ENCODE data around the gene TPPP3. TPM values are rescaled to one million over a fixed set of nuclear protein-coding genes. Genes with fewer than 3 reads are reported as not detected.

TPPP3 gene
- polyA plus RNA-seq, 3 donors, result 63.1 to 123 (median 78.6) TPM

DNA sequence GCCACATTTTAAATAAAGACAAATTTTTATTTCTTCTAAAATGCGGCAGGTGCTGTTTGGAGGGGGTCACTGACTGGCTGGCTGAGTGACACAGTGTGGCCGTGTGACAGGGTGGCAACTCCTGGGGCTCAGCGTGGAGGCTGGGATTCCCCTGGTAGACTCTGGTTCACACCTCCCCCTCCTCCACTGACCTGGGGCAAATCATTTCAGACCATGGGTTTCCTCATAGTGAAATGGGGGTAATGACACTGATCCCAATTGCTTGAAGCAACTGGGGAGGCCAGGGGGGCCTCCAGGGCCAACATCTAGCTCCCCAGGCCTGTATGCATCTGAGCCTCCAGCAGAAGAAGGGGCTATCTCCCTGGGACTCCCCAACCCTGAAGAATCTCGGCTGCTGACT, 44.2 kb upstream of the TPPP3 start:
- peaks cover 7 to 13% (median 11%) of the 10 kb centered on the region in 3 donors for H3K27me3 Mint-ChIP-seq (ENCODE audit: low read depth in 3 of 3)

DNA sequence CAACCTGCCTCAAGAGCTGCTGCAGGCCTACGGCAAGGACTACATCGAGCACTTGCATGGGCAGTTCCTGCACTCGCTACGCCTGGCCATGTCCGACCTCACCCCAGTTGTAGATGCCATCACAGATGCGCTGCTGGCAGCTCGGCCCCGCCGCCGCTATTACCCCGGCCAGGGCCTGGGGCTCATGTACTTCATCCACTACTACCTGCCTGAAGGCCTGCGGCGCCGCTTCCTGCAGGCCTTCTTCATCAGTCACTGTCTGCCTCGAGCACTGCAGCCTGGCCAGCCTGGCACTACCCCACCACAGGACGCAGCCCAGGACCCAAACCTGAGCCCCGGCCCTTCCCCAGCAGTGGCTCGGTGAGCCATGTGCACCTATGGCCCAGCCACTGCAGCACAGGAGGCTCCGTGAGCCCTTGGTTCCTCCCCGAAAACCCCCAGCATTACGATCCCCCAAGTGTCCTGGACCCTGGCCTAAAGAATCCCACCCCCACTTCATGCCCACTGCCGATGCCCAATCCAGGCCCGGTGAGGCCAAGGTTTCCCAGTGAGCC, 43.4 kb upstream of the TPPP3 start:
- no peak for DNase-seq

More for the DNA sequence above, 44.2 kb upstream of the TPPP3 start:
- H3K9me3 Mint-ChIP-seq, result peaks cover 0 to 3% (median 0%) of the 10 kb centered on the region in 7 donors
- H3K4me1 Mint-ChIP-seq, result peaks cover 17% of the 10 kb centered on the region
- Histone ChIP-seq H3K4me3 (replicated peaks in 1 of 3; ENCODE audit: low read depth in 2 of 3, low read length in 3 of 3) (no peak overlapping the region), H3K79me2 (ENCODE audit: insufficient read depth, low read length) (peaks cover 3% of the 10 kb centered on the region), H3K4me2 (replicated peaks; ENCODE audit: extremely low read depth, low read length, poor library complexity, severe bottlenecking) (no peak overlapping the region), H4K20me1 (ENCODE audit: insufficient read depth, low read length) (peaks cover 100% of the 10 kb centered on the region), H3K27ac (ENCODE audit: low read depth in 1 of 2, low read length in 2 of 2) (no peak overlapping the region), H2AFZ (ENCODE audit: insufficient read depth, low read depth, low read length, poor library complexity, severe bottlenecking) (no peak overlapping the region), H3K36me3 (replicated peaks in 1 of 2; ENCODE audit: control insufficient read depth in 1 of 2, insufficient read depth in 2 of 2, low read length in 2 of 2) (peaks cover 65 to 69% of the 10 kb centered on the region in 2 donors), H3K9ac (ENCODE audit: insufficient read depth, low read length, poor library complexity, severe bottlenecking) (no peak overlapping the region), H3K27me3 (ENCODE audit: control insufficient read depth in 2 of 2, insufficient read depth in 2 of 2, low read length in 2 of 2) (peaks cover under 1 to 10% of the 10 kb centered on the region in 2 donors), H3K4me1 (ENCODE audit: control insufficient read depth in 1 of 2, insufficient read depth in 2 of 2, low read length in 2 of 2) (peaks cover 11 to 15% of the 10 kb centered on the region in 2 donors), H3K9me3 (replicated peaks in 1 of 2; ENCODE audit: control insufficient read depth in 1 of 2, insufficient read depth in 1 of 2, low read length in 2 of 2) (no peaks in the 10 kb centered on the region)
- H3K36me3 Mint-ChIP-seq, result peaks cover 67 to 86% of the 10 kb centered on the region in 2 donors
- WGBS (ENCODE audit: insufficient coverage), result no CpG with 5 or more reads among the region's 4 CpGs
- no peak for TF ChIP-seq CTCF (IDR thresholded peaks at IDR 0.05)
- intact Hi-C loops (cut with micrococcal nuclease), result no loop called here
- no peak overlapping the region for H3K4me3 Mint-ChIP-seq
- DNase-seq, result no peak
- peak overlapping the region in 1 of 7 donors; percentile 19 for H3K27ac Mint-ChIP-seq

More for the DNA sequence above, 43.4 kb upstream of the TPPP3 start:
- H2AFZ ChIP-seq (ENCODE audit: insufficient read depth, low read depth, low read length, poor library complexity, severe bottlenecking), result no peak overlapping the region
- H3K9me3 ChIP-seq (replicated peaks in 1 of 2; ENCODE audit: control insufficient read depth in 1 of 2, insufficient read depth in 1 of 2, low read length in 2 of 2), result no peaks in the 10 kb centered on the region
- H3K4me1 Mint-ChIP-seq, result peaks cover 23% of the 10 kb centered on the region
- H3K4me2 ChIP-seq (replicated peaks; ENCODE audit: extremely low read depth, low read length, poor library complexity, severe bottlenecking), result no peak overlapping the region
- H3K4me3 Mint-ChIP-seq, result no peak overlapping the region
- H3K36me3 ChIP-seq (replicated peaks in 1 of 2; ENCODE audit: control insufficient read depth in 1 of 2, insufficient read depth in 2 of 2, low read length in 2 of 2), result peaks cover 57 to 61% of the 10 kb centered on the region in 2 donors
- H3K9ac ChIP-seq (ENCODE audit: insufficient read depth, low read length, poor library complexity, severe bottlenecking), result no peak overlapping the region
- TF ChIP-seq CTCF (IDR thresholded peaks at IDR 0.05), result no peak
- intact Hi-C loops (cut with micrococcal nuclease), result no loop called here
- WGBS (ENCODE audit: insufficient coverage), result 96% methylated on average over 23 of the region's 23 CpGs
- peaks cover 2% of the 10 kb centered on the region for H3K79me2 ChIP-seq (ENCODE audit: insufficient read depth, low read length)
- H4K20me1 ChIP-seq (ENCODE audit: insufficient read depth, low read length), result peaks cover 100% of the 10 kb centered on the region
- peak overlapping the region in 3 of 7 donors; percentile 32 to 72 (median 42) for H3K27ac Mint-ChIP-seq
- peaks cover 60 to 82% of the 10 kb centered on the region in 2 donors for H3K36me3 Mint-ChIP-seq
- H3K27me3 Mint-ChIP-seq (ENCODE audit: low read depth in 3 of 3), result peaks cover 15 to 19% (median 18%) of the 10 kb centered on the region in 3 donors
- H3K27me3 ChIP-seq (ENCODE audit: control insufficient read depth in 2 of 2, insufficient read depth in 2 of 2, low read length in 2 of 2), result peaks cover 3 to 16% of the 10 kb centered on the region in 2 donors
- no peak overlapping the region for H3K27ac ChIP-seq (ENCODE audit: low read depth in 1 of 2, low read length in 2 of 2)
- H3K4me3 ChIP-seq (replicated peaks in 1 of 3; ENCODE audit: low read depth in 2 of 3, low read length in 3 of 3), result no peak overlapping the region
- peaks cover 0 to 7% (median 0%) of the 10 kb centered on the region in 7 donors for H3K9me3 Mint-ChIP-seq
- peaks cover 14 to 20% of the 10 kb centered on the region in 2 donors for H3K4me1 ChIP-seq (ENCODE audit: control insufficient read depth in 1 of 2, insufficient read depth in 2 of 2, low read length in 2 of 2)
